Measurements from ENCODE around the gene NELL1. TPM values are rescaled to one million over a fixed set of nuclear protein-coding genes. Genes with fewer than 3 reads are reported as not detected.

NELL1 gene
- total and polyA plus RNA-seq, 2 donors (not counting 1 experiment from before 2014, with no cell fraction given), result not detected

DNA sequence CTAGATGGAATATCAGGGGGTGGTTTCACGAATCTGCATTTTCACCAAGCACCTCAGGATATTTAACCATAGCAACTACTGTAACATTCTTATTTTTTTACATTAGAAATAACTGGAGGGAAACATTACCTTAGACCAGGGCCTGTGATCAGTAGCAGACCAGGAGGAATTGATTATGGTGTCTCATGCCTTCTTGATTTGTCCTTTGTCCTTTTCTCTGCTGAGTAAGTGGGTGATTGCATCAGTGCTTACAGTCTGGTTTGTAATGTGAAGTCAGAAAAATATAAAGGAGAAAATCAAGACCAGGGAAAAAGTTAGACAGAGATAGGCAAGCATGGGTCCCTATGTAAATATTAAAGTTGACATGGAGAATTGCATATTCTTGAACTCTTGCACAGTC, 703.3 kb downstream of the NELL1 start:
- Histone ChIP-seq H3K79me2 (ENCODE audit: control insufficient read depth, insufficient read depth, low read length) (no peaks in the 10 kb centered on the region), H3K27ac (ENCODE audit: insufficient read depth, low read length) (no peak overlapping the region), H3K4me2 (ENCODE audit: extremely low read depth, insufficient read depth, low read length) (no peak overlapping the region), H3K36me3 (ENCODE audit: control insufficient read depth, insufficient read depth, low read length) (no peaks in the 10 kb centered on the region), H2AFZ (ENCODE audit: low read length) (no peak overlapping the region), H4K20me1 (ENCODE audit: control insufficient read depth, extremely low read depth, insufficient read depth, low read length) (no peaks in the 10 kb centered on the region), H3K27me3 (ENCODE audit: control insufficient read depth, insufficient read depth, low read length) (no peaks in the 10 kb centered on the region), H3K9ac (ENCODE audit: insufficient read depth, low read length) (no peak overlapping the region), H3K4me1 (ENCODE audit: control insufficient read depth, extremely low read depth, insufficient read depth, low read length) (no peaks in the 10 kb centered on the region), H3K9me3 (ENCODE audit: control insufficient read depth, insufficient read depth, low read depth, low read length) (no peaks in the 10 kb centered on the region), H3K4me3 (replicated peaks in 1 of 4; ENCODE audit: control extremely low read depth in 1 of 4, insufficient read depth in 1 of 4, low read depth in 3 of 4, low read length in 4 of 4) (no peak overlapping the region)
- TF ChIP-seq, protein P1, sequence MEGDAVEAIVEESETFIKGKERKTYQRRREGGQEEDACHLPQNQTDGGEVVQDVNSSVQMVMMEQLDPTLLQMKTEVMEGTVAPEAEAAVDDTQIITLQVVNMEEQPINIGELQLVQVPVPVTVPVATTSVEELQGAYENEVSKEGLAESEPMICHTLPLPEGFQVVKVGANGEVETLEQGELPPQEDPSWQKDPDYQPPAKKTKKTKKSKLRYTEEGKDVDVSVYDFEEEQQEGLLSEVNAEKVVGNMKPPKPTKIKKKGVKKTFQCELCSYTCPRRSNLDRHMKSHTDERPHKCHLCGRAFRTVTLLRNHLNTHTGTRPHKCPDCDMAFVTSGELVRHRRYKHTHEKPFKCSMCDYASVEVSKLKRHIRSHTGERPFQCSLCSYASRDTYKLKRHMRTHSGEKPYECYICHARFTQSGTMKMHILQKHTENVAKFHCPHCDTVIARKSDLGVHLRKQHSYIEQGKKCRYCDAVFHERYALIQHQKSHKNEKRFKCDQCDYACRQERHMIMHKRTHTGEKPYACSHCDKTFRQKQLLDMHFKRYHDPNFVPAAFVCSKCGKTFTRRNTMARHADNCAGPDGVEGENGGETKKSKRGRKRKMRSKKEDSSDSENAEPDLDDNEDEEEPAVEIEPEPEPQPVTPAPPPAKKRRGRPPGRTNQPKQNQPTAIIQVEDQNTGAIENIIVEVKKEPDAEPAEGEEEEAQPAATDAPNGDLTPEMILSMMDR (conservative IDR thresholded peaks at IDR 0.05 in 1 of 2, IDR thresholded peaks at IDR 0.05 in 1 of 2; ENCODE audit: low read depth in 1 of 2, low read length in 2 of 2), result no peak
- no peak for TF ChIP-seq EZH2 (IDR thresholded peaks at IDR 0.05; ENCODE audit: low read length, missing control alignments)
- DNase-seq (ENCODE audit: low read depth in 2 of 2), result no peak

DNA sequence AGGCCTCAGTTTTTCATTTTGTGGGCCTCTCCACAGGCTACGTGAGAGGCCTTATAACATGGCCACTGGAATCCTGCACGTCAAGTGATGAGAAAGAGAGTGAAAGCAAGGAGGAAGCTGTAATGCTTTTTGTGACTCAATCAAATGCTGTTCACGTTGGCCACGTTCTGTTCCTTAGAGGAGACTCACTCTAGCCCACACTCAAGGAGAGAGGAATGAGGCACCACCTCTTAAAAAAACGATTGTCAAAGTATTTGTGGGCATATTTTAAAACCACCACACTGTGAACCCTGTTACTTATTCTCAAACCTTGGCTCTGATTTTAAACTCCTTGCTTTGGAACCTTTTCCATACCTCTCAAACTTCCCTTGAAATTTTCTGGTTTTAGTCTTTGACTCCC, 705.0 kb downstream of the NELL1 start:
- Histone ChIP-seq H4K20me1 (ENCODE audit: control insufficient read depth, extremely low read depth, insufficient read depth, low read length) (no peaks in the 10 kb centered on the region), H3K9ac (ENCODE audit: insufficient read depth, low read length) (no peak overlapping the region), H3K27me3 (ENCODE audit: control insufficient read depth, insufficient read depth, low read length) (no peaks in the 10 kb centered on the region), H3K9me3 (ENCODE audit: control insufficient read depth, insufficient read depth, low read depth, low read length) (no peaks in the 10 kb centered on the region), H3K4me3 (replicated peaks in 1 of 4; ENCODE audit: control extremely low read depth in 1 of 4, insufficient read depth in 1 of 4, low read depth in 3 of 4, low read length in 4 of 4) (no peak overlapping the region), H3K79me2 (ENCODE audit: control insufficient read depth, insufficient read depth, low read length) (no peaks in the 10 kb centered on the region), H2AFZ (ENCODE audit: low read length) (no peak overlapping the region), H3K4me1 (ENCODE audit: control insufficient read depth, extremely low read depth, insufficient read depth, low read length) (no peaks in the 10 kb centered on the region), H3K4me2 (ENCODE audit: extremely low read depth, insufficient read depth, low read length) (no peak overlapping the region), H3K27ac (ENCODE audit: insufficient read depth, low read length) (no peak overlapping the region), H3K36me3 (ENCODE audit: control insufficient read depth, insufficient read depth, low read length) (no peaks in the 10 kb centered on the region)
- TF ChIP-seq EZH2 (IDR thresholded peaks at IDR 0.05; ENCODE audit: low read length, missing control alignments), result no peak
- TF ChIP-seq, protein P1 (conservative IDR thresholded peaks at IDR 0.05 in 1 of 2, IDR thresholded peaks at IDR 0.05 in 1 of 2; ENCODE audit: low read depth in 1 of 2, low read length in 2 of 2), result no peak
- DNase-seq (ENCODE audit: low read depth in 2 of 2), result no peak

DNA sequence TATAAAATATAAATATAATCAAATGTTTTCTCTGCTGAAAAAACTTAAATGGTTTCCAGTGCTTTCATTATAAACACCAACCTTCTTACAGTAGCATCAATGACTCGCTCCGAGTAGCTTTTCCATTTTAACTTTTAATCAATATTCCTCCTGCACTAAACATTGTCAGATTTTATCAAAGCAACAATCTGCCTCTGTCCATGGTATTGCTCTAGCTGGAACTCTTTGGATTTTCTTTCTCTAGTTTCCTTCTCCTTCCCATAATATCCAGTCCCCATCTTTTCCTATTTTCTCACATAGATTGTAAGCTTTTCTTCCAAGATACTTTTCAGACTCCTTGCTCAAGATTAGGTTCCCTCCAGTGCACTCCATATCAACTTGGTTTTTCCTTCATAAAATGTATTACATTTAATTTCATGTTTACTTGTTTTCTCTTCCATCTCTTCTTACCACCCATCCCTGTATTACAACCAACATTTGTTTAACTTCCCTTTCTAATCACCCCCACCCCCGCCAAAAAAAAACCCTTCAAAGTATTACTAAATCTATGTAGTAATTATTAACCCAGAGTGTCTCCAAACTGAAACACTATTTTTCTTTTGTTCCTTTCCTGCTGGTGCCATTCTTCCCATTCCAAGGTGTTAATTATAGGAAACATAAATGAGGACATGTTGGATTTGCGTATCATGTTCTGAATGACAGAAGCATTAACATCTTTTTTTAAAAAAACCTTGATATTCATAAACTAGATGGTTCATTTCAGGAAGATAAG, 716.5 kb downstream of the NELL1 start:
- no peaks in the 10 kb centered on the region for H4K20me1 ChIP-seq (ENCODE audit: control insufficient read depth, extremely low read depth, insufficient read depth, low read length)
- no peak for DNase-seq (ENCODE audit: low read depth in 2 of 2)
- no peak overlapping the region for H3K4me2 ChIP-seq (ENCODE audit: extremely low read depth, insufficient read depth, low read length)
- no peaks in the 10 kb centered on the region for H3K36me3 ChIP-seq (ENCODE audit: control insufficient read depth, insufficient read depth, low read length)
- no peak overlapping the region for H3K9ac ChIP-seq (ENCODE audit: insufficient read depth, low read length)
- no peaks in the 10 kb centered on the region for H3K27me3 ChIP-seq (ENCODE audit: control insufficient read depth, insufficient read depth, low read length)
- no peaks in the 10 kb centered on the region for H3K79me2 ChIP-seq (ENCODE audit: control insufficient read depth, insufficient read depth, low read length)
- TF ChIP-seq, protein P1 (conservative IDR thresholded peaks at IDR 0.05 in 1 of 2, IDR thresholded peaks at IDR 0.05 in 1 of 2; ENCODE audit: low read depth in 1 of 2, low read length in 2 of 2), result no peak
- TF ChIP-seq EZH2 (IDR thresholded peaks at IDR 0.05; ENCODE audit: low read length, missing control alignments), result no peak
- H3K4me1 ChIP-seq (ENCODE audit: control insufficient read depth, extremely low read depth, insufficient read depth, low read length), result no peaks in the 10 kb centered on the region
- H3K27ac ChIP-seq (ENCODE audit: insufficient read depth, low read length), result no peak overlapping the region
- no peaks in the 10 kb centered on the region for H3K9me3 ChIP-seq (ENCODE audit: control insufficient read depth, insufficient read depth, low read depth, low read length)
- H3K4me3 ChIP-seq (replicated peaks in 1 of 4; ENCODE audit: control extremely low read depth in 1 of 4, insufficient read depth in 1 of 4, low read depth in 3 of 4, low read length in 4 of 4), result no peak overlapping the region
- no peak overlapping the region for H2AFZ ChIP-seq (ENCODE audit: low read length)
